ENCODE measurements around the gene FHOD1.

FHOD1 gene

GRCh38 chr16:67207249-67208091, 39.8 kb downstream of the FHOD1 start:
- DNase-seq (ENCODE audit: low spot score) = no peak

DNA sequence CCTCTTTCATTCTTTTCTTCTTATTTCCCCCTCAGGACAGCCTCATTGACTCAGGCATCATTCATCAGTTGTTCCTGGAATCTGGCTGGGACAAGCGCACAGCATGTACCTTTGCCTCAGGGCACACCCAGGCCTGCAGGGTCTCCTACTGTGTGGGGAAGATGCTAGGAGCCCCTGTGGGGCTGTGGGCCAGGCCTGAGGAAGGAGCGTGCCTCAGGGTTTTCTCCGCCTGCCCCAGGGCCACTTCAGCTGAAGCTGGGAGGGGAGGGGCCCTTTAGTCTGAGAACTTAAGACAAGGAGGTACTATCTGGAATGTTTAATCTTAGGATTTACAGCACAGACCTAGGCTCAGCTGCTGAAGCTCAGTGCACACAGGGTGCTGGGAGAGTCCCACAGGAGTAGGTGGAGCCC, 40.4 kb downstream of the FHOD1 start:
- no peak for DNase-seq (ENCODE audit: low spot score)

DNA sequence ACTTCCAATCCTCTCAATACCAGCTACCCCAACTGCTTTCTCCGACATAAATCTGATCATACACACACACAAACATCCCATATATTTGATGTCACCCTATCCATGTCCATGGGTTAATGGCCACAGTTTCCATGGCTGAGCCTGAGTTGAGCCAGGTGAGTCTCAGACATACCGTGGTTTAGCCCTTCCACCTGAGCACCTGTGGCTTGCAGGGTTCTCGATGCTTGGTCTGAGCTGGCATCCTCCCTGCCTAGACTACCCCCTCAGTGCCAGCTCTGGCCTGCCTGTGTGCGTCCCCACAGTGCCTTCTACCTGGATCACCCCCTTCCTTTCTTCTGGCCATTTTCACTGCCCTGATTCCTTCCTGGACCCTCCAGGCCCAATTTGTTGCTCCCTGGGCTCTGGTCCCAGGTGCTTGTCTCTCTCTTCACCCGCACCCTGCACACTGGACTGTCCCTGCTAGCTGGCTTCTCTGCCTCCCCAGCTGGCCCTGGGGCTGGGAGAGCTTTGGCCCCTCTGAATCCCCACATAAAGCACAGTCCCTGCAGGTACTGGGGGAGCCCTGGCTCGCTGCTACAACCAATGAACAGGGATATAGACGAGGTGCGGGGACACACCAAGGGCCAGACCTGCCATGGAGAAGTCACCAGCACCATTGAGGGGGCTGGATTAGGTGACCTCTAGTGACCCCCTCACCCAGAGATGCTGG, 41.0 kb downstream of the FHOD1 start:
- no peak for DNase-seq (ENCODE audit: low spot score)

DNA sequence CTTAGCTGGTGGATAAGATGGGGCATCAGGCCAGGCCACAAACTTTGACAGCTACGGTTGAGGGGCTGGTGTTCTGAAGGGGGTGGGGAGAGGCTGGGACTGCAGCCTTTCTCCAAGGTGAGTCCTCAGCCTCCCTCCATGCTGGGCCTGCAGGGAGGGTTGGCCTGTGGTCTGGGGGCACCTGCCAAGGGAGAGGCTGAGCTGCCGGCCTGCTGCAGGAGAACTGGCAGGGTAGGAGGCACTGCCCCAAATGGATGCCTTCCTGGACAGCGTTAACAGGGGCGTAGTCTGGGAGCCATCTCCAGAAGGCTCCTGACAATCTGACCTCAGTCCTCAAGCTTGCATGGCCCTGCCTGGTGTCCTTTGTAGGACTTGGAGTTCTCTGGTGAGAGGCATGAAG, 43.2 kb downstream of the FHOD1 start:
- DNase-seq (ENCODE audit: low spot score) = no peak

GRCh38 chr16:67202956-67203493, 44.3 kb downstream of the FHOD1 start:
- DNase-seq (ENCODE audit: low spot score) = no peak

DNA sequence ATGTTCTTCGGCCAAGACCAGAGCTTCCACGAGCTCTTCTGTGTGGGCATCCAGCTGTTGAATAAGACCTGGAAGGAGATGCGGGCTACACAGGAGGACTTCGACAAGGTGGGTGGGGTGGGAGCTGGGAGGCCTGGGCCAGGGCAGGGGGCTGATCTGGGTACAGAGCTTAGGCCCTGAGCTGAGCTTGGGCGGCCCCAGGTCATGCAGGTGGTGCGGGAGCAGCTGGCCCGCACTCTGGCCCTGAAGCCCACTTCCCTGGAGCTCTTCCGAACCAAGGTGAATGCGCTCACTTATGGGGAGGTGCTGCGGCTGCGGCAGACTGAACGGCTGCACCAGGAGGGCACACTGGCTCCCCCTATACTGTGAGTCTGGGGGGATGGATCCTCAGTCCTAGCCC, 44.9 kb downstream of the FHOD1 start:
- no peak for DNase-seq (ENCODE audit: low spot score)

- DNase-seq (ENCODE audit: low spot score) = no peak
Measured at GRCh38 chr16:67201411-67202345, 45.6 kb downstream of the FHOD1 start.

DNA sequence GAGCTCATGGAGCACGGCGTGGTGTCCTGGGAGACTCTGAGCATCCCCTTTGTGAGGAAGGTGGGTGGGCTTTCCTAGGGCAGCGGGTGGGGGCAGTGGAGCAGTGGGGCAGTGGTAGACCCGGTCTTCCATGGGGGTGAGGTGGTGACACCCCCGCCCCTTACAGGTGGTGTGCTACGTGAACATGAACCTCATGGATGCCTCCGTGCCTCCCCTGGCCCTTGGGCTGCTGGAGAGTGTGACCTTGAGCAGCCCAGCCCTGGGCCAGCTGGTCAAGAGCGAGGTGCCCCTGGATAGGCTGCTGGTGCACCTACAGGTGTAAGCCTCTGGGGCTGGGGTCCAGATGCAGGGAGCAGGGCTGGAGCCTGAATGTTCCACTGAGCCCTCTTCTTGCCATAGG, 46.8 kb downstream of the FHOD1 start:
- no peak for DNase-seq (ENCODE audit: low spot score)

DNA sequence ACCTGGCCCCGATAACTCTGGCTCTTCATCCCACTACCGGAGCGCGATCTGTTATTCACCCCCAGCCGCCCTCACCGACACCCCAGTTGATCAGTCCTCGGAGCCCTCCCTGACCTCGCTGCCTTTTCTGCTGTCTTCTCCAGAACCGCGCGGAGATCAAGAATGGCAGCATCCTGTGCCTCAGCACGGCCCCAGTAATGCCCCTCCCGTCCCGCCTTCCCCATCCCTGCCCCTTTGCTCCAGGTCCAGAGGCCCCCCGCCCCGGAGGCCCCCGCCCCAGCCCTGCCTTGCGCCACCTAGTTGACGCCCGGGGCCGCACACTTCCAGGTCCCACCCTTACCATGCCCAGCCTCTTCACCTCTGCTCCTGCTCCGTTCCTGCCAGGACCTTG, 47.5 kb downstream of the FHOD1 start:
- DNase-seq (ENCODE audit: low spot score) = no peak

DNA sequence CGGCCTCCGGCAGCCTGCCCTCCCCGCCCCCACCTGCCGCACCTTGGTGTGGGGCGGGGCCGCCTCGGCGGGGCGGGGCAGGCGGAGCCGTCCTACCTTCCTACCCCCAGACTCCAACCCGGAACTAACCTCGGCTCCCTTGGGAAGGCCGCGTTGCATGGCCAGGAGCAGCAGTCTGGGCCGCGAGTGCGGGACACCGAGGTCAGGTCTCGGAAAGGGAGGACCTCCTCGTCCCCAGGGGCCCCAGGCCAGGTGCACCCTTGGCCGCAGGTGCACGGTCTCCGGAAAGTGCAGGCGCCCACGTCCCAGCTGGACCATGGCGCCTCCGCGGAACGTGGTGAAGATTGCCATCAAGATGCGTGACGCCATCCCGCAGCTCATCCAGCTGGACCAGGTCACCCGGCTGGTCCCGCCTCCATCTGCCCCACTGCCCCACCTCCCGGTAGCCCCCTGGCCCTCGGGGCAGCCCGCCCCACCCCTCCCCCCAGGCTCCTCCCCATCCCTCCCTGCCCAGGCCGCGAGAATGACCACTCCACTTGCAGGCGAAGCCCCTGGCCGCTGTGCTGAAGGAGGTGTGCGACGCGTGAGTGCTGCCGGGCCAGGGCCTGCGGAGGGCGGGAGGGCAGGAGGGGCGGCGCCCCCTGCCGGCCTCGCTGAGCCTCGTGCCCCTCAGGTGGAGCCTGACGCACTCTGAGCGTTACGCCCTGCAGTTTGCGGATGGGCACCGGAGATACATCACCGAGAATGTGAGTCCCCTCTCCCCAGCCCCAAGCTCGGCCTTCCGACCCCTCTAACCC, 48.1 kb downstream of the FHOD1 start, which contains the start of gene ELMO3:
Gene ELMO3 (plus strand): TSS at position 121 of the 797 bp plus-strand sequence. CDS start 196 bp downstream, at position 317.
- DNase-seq (ENCODE audit: low spot score) = peak; percentile 69

DNA sequence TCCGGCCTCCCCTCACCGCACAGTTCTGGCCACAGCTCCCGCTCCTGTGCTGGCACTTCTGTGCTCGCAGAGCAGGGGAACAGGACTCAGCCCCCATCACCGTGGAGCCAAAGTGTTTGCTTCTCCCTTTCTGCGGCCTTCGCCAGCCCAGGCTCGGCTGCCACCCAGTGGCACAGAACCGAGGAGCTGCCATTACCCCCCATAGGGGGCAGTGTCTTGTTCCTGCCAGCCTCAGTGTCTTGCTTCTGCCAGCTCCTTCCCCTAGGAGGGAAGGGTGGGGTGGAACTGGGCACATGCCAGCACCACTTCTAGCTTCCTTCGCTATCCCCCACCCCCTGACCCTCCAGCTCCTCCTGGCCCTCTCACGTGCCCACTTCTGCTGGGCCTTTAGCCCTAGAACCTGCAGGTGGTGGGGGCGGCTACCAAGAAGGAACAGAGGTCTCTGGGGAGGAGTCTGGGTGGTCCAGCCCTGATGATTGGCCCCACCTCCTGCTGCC, 49.0 kb downstream of the FHOD1 start:
- DNase-seq (ENCODE audit: low spot score) = peak; percentile 52

DNA sequence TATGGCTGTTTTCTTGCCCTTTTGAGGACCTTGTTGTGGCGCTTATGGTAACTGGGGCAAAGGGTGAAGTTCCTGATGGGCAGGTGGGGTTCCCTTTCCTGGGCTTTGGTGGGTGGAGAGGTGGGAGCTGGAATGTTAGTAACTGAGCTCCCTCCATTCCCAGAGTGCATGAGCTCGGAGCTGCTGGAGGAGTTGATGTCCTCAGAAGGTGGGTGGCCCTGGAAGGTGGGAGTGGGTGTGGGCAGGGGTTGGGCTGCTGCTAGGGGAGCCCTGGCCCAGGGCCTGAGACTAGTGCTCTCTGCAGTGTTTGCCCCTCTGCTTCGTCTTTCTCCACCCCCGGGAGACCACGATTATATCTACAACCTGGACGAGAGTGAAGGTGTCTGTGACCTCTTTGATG, 49.6 kb downstream of the FHOD1 start:
- DNase-seq (ENCODE audit: low spot score) = no peak

DNA sequence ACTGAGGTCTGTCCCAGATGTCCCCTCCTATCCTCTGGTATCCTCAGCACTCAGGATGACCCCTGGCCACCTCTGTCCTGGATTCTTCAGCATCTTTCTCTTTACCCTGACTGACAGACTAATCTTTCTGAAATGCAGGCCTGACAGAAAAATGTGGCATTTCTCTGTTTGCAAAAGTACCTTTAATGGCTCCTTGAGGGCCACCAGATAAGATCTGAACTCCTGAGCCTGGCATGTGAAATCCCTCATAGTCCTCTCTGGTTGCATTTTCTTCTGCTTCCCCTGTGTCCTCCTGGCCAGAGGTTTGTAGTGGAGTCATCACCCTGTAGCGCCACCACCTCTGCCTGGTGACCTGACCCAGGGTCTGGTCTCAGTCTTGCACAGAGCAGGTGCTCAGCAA, 50.4 kb downstream of the FHOD1 start:
- DNase-seq (ENCODE audit: low spot score) = no peak

- no peak for DNase-seq (ENCODE audit: low spot score)
Measured at GRCh38 chr16:67195676-67196075, 51.6 kb downstream of the FHOD1 start.

DNA sequence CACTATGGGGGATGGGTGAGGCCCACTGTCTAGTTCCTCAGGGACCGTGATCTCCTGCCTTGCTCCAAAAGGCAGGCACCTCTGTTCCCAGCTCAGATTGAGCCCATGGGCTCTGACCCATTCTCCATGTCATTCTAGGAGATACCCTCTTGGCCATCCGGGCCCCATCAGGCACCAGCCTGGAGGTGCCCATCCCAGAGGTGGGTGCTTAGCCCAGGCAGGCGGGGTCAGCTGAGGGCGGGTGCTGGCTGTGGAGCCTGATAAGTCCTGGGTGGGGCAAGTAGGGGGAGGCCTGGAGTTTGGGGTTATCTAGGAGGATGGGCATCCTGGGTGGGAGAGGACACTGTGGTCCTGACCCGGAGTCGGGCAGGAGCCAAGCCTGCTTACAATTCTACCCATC, 53.0 kb downstream of the FHOD1 start:
- no peak for DNase-seq (ENCODE audit: low spot score)

- DNase-seq (ENCODE audit: low spot score) = no peak
Measured at GRCh38 chr16:67193536-67193935, 53.7 kb downstream of the FHOD1 start.

GRCh38 chr16:67192781-67193361, 54.4 kb downstream of the FHOD1 start:
- no peak for DNase-seq (ENCODE audit: low spot score)

GRCh38 chr16:67191995-67192681, 55.1 kb downstream of the FHOD1 start, which contains the start of gene E2F4:
Gene E2F4 (plus strand): TSS chr16:67192155. CDS start chr16:67192228, 73 bp downstream.
- peak; percentile 87 for DNase-seq (ENCODE audit: low spot score)

DNA sequence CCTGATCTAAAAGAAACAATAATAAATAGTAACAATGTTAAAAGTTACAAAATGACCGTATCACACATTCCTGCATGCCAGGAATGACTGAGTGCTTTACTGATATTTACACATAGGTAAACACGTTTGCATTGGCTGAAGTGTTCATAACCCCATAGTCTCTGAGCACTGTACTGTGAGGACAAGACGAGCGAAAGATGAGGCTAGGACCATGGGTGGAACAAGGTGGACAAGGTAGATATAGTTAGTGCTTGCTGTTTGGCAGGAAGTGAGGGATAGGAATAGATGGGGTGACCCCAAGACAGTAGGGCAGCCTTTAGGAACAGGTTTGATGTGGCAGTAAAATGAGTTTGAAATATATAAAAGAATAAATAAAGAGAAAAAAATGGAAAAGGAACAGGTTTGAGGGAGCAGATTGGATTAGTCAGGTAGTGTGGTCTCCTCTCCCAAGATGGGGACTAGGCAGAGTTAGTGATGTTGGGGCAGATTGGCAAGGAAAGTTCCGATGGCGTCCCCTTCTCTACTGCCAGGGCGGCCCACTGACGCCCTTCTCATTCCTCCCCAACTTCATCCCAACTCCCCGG, 55.8 kb downstream of the FHOD1 start:
- DNase-seq (ENCODE audit: low spot score) = no peak
